DND-41 (cell line): ENCODE data around the gene DCDC1.

Experiments used
- CTCF ChIP-seq: IDR thresholded peaks from 2 replicates; pipeline ENCODE4 v1.5.1; 2012; ENCODE audit warnings: borderline replicate concordance, low read length, moderate library complexity, mild to moderate bottlenecking; ENCODE audit not compliant: poor library complexity, severe bottlenecking; ENCODE audit errors: extremely low read depth
- EZH2 ChIP-seq: IDR thresholded peaks from 3 replicates; pipeline ENCODE4 v1.6.1; 2012; ENCODE audit warnings: borderline replicate concordance, low read depth, mild to moderate bottlenecking, moderate library complexity, low read length, inconsistent platforms; ENCODE audit not compliant: severe bottlenecking

- TF ChIP-seq CTCF (no peak), EZH2 (no peak)
These were observed 458.3 kb downstream of the DCDC1 start for GRCh38 chr11:30911247-30911646.
